ENCODE data around the gene ALAS1.

DNA sequence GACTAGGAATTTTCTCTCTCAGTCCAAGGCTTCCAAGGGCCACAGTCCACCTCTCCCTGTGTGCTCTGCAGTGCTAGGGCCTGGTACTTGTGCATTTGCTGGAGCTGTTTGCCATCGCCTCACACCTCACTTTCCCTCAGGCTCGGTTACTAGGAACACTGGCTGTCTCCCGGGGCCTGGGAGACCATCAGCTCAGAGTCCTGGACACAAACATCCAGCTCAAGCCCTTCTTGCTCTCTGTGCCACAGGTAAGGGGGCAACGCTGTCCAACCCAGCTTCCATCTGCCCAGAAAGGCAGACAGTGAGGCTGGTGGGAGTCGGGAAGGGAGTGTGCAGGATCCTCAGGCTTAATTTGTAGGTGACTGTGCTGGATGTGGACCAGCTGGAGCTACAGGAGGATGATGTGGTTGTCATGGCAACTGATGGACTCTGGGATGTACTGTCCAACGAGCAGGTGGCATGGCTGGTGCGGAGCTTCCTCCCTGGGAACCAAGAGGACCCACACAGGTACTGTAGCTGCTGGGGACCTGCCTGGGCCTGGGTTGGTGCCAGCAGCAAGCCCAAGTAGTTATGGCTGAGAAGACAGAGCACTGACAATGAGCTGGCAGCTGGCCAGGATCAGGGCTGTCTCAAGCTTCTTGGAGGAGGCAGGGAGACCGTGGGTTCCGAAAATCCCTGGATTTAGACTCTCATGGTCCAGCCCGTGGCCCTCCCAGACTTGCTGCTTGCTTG lies 51.0 kb downstream of the ALAS1 start:
- TF ChIP-seq POLR2A (IDR thresholded peaks at IDR 0.05) (no peak), CTCF (IDR thresholded peaks at IDR 0.05) (no peak)

Measured in adrenal gland (tissue), 5 donors.